Dedifferentiated amniotic fluid mesenchymal stem cell (primary cell): ENCODE results near the gene RNF213.
A peak's percentile ranks its signal among the peaks of the same experiment; 100 is the strongest.
"Not testable (repeated sequence)": the region's sequence is repeated elsewhere in the genome, so short reads cannot be mapped to it uniquely, and the experiment has no call there.

ENCODE experiments used
- DNase-seq: peaks from one replicate; pipeline ENCODE4 v3.0.0-alpha.2; 2016; ENCODE audit errors: extremely low spot score

The RNF213 gene

GRCh38 chr17:80394629-80395216 is 134.1 kb downstream of the RNF213 start:
- no peak for DNase-seq

GRCh38 chr17:80395402-80396151 is 134.9 kb downstream of the RNF213 start:
- no peak for DNase-seq

- no peak for DNase-seq
Measured at GRCh38 chr17:80396157-80397033, 135.7 kb downstream of the RNF213 start.

GRCh38 chr17:80397034-80397387 is 136.4 kb downstream of the RNF213 start:
- DNase-seq, result no peak

GRCh38 chr17:80397686-80398085 is 137.0 kb downstream of the RNF213 start:
- DNase-seq, result no peak

GRCh38 chr17:80401086-80401485 is 140.4 kb downstream of the RNF213 start:
- DNase-seq, result not testable (repeated sequence)

- DNase-seq, result not testable (repeated sequence)
Measured at GRCh38 chr17:80402102-80402501, 141.4 kb downstream of the RNF213 start.

- no peak for DNase-seq
Measured at GRCh38 chr17:80402959-80403358, 142.3 kb downstream of the RNF213 start.

GRCh38 chr17:80406146-80406545 is 145.5 kb downstream of the RNF213 start:
- no peak for DNase-seq

GRCh38 chr17:80407917-80408316 is 147.3 kb downstream of the RNF213 start:
- not testable (repeated sequence) for DNase-seq

GRCh38 chr17:80408872-80409271 is 148.2 kb downstream of the RNF213 start:
- no peak for DNase-seq

GRCh38 chr17:80409626-80410025 is 149.0 kb downstream of the RNF213 start:
- DNase-seq, result no peak

GRCh38 chr17:80410441-80411087 is 149.9 kb downstream of the RNF213 start:
- not testable (repeated sequence) for DNase-seq

GRCh38 chr17:80413771-80414507 is 153.3 kb downstream of the RNF213 start:
- no peak for DNase-seq

- DNase-seq, result no peak
Measured at GRCh38 chr17:80414508-80414802, 153.8 kb downstream of the RNF213 start.

GRCh38 chr17:80414803-80415625 is 154.4 kb downstream of the RNF213 start, which contains the start of gene ENDOV:
Gene ENDOV, plus strand, starts transcription at chr17:80415167. Its CDS starts 28 bp downstream, at chr17:80415195.
- DNase-seq, result peak; percentile 93

GRCh38 chr17:80415626-80416137 is 155.0 kb downstream of the RNF213 start:
- DNase-seq, result no peak

- DNase-seq, result no peak
Measured at GRCh38 chr17:80416260-80416939, 155.7 kb downstream of the RNF213 start.

- no peak for DNase-seq
Measured at GRCh38 chr17:80416940-80417293, 156.3 kb downstream of the RNF213 start.

GRCh38 chr17:80418589-80418988 is 157.9 kb downstream of the RNF213 start:
- no peak for DNase-seq
